Epidermal melanocyte (primary cell): ENCODE results near the gene TTC28.
"Not testable (repeated sequence)": the region's sequence is repeated elsewhere in the genome, so short reads cannot be mapped to it uniquely, and the experiment has no call there.

Experiments used
- DNase-seq: peaks from one replicate; pipeline ENCODE4 v3.0.0; 2011; ENCODE audit warnings: low spot score; ENCODE audit not compliant: insufficient read length

Gene TTC28

DNA sequence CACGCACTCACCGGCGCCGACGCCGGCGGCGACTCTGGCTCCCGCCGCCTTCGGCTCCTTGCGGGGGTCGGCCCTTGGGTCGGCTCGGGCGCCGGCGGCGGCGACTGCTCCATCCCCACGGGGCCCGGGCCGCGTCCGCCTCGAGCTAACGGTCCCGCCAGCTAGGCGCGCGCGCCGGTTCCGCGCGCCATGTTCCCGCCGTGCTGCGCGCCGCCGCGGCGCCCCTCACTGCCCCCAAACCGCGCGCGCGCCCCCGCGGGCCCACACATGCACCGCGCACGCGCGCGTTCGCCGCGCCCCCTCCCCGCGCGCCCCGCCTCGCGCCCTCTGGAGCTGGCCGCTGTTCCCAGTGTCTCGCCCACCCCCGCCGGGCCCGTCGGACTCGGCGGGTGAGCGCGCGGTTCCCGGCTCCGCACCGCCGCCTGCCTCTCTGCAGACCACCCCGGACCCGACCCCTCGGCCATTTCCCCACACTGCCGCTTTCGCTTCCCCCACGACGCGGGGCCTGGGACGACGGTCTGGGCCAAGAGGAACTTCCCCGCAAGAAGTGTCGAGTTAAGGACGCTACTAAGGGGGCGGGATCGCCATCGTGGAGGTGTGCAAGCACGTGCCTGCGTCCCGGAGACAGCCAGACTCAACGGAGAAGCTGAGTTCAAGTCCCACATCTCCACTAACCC lies at the start of gene TTC28:
TSS of gene TTC28 (minus strand) at position 230 of the 677 bp plus-strand sequence. CDS start at position 113, 117 bp downstream.
- DNase-seq = peak; percentile 19

GRCh38 chr22:28728621-28729313 lies 49.1 kb upstream of the TTC28 start:
- no peak for DNase-seq

DNA sequence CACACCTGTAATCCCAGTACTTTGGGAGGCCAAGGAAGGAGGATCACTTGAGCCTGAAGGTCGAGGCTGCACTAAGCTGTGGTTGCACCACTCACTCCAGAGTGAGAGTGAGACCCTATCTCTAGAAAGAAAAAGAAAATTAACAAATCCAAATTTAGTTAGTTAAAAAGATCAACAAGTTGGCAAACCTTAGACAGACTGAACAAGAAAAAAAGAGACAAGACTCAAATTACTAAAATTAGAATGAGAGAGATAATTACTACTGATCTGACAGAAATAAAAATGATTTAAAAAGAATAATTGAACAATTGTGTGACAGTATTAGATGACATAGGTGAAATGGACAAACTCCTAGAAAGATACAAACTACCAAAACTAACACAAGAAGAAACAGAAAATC lies 48.4 kb upstream of the TTC28 start:
- no peak for DNase-seq

DNA sequence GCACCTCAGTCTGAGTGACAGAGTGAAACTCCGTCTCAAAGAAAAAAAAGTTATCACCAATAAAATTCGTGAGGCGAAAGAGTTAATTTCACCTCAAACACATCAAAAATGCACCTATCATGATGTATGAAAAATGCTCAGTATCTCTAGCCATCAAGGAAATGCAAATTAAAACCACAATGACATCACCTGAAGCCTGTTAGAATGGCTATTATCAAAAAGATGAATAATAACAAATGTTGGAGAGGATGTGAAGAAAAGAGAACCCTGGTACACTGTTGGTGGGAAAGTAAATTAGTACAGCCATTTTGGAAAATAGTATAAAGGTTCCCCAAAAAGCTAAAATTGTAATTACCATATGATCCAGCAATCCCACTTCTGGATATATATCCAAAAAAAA lies 38.4 kb upstream of the TTC28 start:
- no peak for DNase-seq

- no peak for DNase-seq
Measured at GRCh38 chr22:28716686-28717085, 37.0 kb upstream of the TTC28 start.

DNA sequence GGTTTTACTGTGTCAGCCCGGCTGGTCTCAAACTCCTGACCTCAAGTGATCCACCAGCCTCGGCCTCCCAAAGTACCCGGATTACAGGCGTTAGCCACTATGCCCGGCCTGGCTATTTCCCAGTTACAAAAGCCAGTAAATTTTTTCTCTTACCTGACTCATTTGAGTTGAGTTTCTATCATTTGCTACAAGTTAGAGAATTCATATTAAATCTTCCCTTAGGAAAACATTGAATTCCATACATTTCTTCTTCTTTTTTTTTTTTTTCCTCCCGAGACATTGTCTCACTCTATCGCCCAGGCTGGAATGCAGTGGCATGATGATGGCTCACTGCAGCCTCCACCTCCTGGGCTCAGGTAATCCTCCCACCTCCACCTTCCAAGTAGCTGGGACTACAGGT lies 36.0 kb upstream of the TTC28 start:
- DNase-seq = no peak

GRCh38 chr22:28714043-28714628 lies 34.5 kb upstream of the TTC28 start:
- no peak for DNase-seq

GRCh38 chr22:28711820-28712777 lies 32.5 kb upstream of the TTC28 start:
- DNase-seq = peak; percentile 24

- no peak for DNase-seq
Measured at GRCh38 chr22:28711341-28711740, 31.7 kb upstream of the TTC28 start.

- no peak for DNase-seq
Measured at GRCh38 chr22:28710576-28711191, 31.0 kb upstream of the TTC28 start.

GRCh38 chr22:28710107-28710506 lies 30.5 kb upstream of the TTC28 start:
- no peak for DNase-seq

GRCh38 chr22:28706845-28707244 lies 27.2 kb upstream of the TTC28 start:
- DNase-seq = no peak

GRCh38 chr22:28703436-28703835 lies 23.8 kb upstream of the TTC28 start:
- DNase-seq = no peak

DNA sequence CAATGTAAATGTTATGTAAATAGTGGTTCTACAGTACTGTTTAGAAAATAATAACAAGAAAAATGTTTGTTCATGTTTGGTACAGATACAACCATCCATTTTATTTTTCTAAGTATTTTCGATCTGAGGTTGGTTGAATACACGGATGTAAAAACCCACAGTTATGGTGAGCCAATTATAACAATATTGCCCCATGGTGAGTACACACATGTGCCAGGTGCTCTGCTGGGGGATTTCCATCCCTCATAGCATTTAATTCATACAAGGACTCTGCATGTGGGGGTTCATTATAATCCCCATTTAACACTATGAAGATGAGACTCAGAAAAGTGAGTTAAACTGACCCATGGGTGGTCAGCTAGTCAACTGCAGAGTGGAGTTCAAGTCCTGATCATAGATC lies 23.3 kb upstream of the TTC28 start:
- DNase-seq = no peak

DNA sequence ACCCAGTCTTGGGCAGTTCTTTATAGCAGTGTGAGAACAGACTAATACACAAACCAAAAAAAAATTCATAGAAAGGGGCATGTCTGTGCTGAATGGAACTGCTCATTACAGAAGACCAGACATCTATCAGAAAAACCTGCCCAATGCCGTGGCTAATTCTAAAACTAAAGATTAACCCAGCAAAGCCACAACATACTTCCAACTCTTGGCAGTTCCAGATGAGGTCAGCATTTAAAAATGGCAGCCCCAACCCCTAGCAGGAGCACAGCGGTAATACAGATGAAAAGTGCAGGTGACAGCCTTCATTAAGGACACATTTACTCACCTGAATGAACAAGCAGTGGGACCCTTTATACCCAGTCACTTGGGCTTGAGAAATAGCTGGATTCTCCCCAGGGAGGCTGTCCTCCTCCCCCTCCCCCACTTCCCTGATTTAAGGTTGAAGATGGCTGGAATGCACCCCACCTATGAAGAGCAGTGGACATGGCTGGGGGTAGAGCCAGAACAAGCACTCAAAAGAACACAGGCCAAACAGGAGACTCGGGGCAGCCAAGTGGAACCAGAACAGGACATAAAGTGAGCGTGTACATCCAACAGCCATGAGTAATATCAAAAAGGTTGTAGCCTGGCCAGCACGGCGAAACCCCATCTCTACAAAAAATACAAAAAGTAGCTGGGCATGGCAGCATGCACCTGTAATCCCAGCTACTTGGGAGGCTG lies 13.6 kb upstream of the TTC28 start:
- DNase-seq = not testable (repeated sequence)

- not testable (repeated sequence) for DNase-seq
Measured at GRCh38 chr22:28689796-28690195, 10.2 kb upstream of the TTC28 start.

GRCh38 chr22:28682966-28683365 lies 3.3 kb upstream of the TTC28 start:
- not testable (repeated sequence) for DNase-seq

GRCh38 chr22:28680813-28681490 lies 1.3 kb upstream of the TTC28 start:
- DNase-seq = not testable (repeated sequence)

GRCh38 chr22:28678778-28679610 lies 646 bp downstream of the TTC28 start:
- DNase-seq = not testable (repeated sequence)
